ENCODE measurements around the gene BLCAP.

DNA sequence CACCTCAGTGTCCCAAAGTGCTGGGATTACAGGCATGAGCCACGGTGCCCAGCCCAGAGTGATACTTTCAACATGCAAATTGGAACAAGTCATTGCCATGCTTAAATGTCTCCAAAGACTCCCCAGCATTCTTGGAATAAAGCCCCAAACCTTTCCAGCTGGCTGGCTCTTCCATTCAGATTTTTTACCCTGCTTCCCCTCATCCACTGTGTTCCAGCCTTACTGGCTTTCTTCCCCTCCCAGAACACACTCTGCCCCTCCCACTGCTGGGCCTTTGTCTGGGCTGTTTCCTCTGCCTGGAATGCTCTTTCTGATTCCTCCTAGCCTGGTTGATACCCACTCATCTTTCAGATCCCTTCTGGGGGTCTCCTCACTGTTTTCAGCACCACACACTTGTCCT lies 46.8 kb downstream of the BLCAP start:
- TF ChIP-seq, protein P1, sequence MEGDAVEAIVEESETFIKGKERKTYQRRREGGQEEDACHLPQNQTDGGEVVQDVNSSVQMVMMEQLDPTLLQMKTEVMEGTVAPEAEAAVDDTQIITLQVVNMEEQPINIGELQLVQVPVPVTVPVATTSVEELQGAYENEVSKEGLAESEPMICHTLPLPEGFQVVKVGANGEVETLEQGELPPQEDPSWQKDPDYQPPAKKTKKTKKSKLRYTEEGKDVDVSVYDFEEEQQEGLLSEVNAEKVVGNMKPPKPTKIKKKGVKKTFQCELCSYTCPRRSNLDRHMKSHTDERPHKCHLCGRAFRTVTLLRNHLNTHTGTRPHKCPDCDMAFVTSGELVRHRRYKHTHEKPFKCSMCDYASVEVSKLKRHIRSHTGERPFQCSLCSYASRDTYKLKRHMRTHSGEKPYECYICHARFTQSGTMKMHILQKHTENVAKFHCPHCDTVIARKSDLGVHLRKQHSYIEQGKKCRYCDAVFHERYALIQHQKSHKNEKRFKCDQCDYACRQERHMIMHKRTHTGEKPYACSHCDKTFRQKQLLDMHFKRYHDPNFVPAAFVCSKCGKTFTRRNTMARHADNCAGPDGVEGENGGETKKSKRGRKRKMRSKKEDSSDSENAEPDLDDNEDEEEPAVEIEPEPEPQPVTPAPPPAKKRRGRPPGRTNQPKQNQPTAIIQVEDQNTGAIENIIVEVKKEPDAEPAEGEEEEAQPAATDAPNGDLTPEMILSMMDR (conservative IDR thresholded peaks at IDR 0.05; ENCODE audit: low read depth in 2 of 2): no peak
- TF ChIP-seq, protein P2, sequence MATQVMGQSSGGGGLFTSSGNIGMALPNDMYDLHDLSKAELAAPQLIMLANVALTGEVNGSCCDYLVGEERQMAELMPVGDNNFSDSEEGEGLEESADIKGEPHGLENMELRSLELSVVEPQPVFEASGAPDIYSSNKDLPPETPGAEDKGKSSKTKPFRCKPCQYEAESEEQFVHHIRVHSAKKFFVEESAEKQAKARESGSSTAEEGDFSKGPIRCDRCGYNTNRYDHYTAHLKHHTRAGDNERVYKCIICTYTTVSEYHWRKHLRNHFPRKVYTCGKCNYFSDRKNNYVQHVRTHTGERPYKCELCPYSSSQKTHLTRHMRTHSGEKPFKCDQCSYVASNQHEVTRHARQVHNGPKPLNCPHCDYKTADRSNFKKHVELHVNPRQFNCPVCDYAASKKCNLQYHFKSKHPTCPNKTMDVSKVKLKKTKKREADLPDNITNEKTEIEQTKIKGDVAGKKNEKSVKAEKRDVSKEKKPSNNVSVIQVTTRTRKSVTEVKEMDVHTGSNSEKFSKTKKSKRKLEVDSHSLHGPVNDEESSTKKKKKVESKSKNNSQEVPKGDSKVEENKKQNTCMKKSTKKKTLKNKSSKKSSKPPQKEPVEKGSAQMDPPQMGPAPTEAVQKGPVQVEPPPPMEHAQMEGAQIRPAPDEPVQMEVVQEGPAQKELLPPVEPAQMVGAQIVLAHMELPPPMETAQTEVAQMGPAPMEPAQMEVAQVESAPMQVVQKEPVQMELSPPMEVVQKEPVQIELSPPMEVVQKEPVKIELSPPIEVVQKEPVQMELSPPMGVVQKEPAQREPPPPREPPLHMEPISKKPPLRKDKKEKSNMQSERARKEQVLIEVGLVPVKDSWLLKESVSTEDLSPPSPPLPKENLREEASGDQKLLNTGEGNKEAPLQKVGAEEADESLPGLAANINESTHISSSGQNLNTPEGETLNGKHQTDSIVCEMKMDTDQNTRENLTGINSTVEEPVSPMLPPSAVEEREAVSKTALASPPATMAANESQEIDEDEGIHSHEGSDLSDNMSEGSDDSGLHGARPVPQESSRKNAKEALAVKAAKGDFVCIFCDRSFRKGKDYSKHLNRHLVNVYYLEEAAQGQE (IDR thresholded peaks at IDR 0.05; ENCODE audit: unreplicated experiment): no peak
- TF ChIP-seq, protein P3, sequence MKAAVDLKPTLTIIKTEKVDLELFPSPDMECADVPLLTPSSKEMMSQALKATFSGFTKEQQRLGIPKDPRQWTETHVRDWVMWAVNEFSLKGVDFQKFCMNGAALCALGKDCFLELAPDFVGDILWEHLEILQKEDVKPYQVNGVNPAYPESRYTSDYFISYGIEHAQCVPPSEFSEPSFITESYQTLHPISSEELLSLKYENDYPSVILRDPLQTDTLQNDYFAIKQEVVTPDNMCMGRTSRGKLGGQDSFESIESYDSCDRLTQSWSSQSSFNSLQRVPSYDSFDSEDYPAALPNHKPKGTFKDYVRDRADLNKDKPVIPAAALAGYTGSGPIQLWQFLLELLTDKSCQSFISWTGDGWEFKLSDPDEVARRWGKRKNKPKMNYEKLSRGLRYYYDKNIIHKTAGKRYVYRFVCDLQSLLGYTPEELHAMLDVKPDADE (IDR thresholded peaks at IDR 0.05): no peak
- TF ChIP-seq EZH2 (IDR thresholded peaks at IDR 0.05; ENCODE audit: low read depth, unreplicated experiment): no peak
- TF ChIP-seq POLR2AphosphoS5 (IDR thresholded peaks at IDR 0.05; ENCODE audit: low read depth): no peak
- TF ChIP-seq JUNB (IDR thresholded peaks at IDR 0.05; ENCODE audit: unreplicated experiment): no peak
- no peak for TF ChIP-seq CREB1 (CRISPR knock-in tag; IDR thresholded peaks at IDR 0.05; ENCODE audit: low read depth)
- TF ChIP-seq EZH2phosphoT487 (IDR thresholded peaks at IDR 0.05; ENCODE audit: unreplicated experiment): no peak
- no peak for TF ChIP-seq ZNF331 (CRISPR knock-in tag; IDR thresholded peaks at IDR 0.05; ENCODE audit: low read depth)

Measured in GM23338 (cell line).